HUES48 (cell line): Measurements from ENCODE around the gene SPRR2D.
"Not testable (repeated sequence)": the region's sequence is repeated elsewhere in the genome, so short reads cannot be mapped to it uniquely, and the experiment has no call there.

Experiments
- H3K27ac ChIP-seq: one replicate; pipeline ENCODE4 v1.7.0; 2013; ENCODE audit warnings: low read depth, low read length, inconsistent platforms
- H3K27me3 ChIP-seq: 2 replicates; pipeline ENCODE4 v1.6.1; 2013; ENCODE audit warnings: mild to moderate bottlenecking, low read length; ENCODE audit not compliant: control insufficient read depth, insufficient read depth
- H3K36me3 ChIP-seq: 2 replicates; pipeline ENCODE4 v1.6.1; 2013; ENCODE audit warnings: low read length; ENCODE audit not compliant: control insufficient read depth, insufficient read depth
- H3K4me1 ChIP-seq: 2 replicates; pipeline ENCODE4 v1.6.1; 2013; ENCODE audit warnings: mild to moderate bottlenecking, low read length; ENCODE audit not compliant: control insufficient read depth, insufficient read depth
- H3K4me3 ChIP-seq: 2 replicates; pipeline ENCODE4 v1.5.1; 2013; ENCODE audit warnings: mild to moderate bottlenecking, low read depth, low read length
- H3K9ac ChIP-seq: 2 replicates; pipeline ENCODE4 v1.6.1; 2013; ENCODE audit warnings: mild to moderate bottlenecking, low read depth, low read length, moderate library complexity
- H3K9me3 ChIP-seq: 2 replicates; pipeline ENCODE4 v1.6.1; 2013; ENCODE audit warnings: low read length; ENCODE audit not compliant: control insufficient read depth, insufficient read depth

The SPRR2D gene

DNA sequence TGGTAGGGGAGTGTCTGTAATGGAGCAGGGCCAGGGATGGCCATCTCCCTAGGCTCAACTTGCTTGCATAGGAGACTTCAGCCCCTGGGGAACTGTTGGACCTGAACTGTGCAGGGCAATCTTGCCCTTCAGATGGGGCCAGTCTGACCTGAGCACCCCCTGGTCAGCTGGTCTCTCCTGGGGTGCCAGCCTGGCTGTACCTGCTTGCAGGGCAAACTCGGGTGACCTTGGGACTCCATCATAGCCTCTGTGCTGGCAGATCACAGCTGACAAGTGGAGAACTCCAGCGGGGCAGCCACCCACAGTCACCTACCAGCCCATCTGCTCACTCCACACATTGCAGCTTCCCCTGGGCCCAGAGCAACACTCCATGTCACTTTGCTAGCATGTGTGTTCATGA, 8.3 kb upstream of the SPRR2D start:
- no peaks in the 10 kb centered on the region for H3K36me3 ChIP-seq
- H3K27me3 ChIP-seq, result no peaks in the 10 kb centered on the region
- no peaks in the 10 kb centered on the region for H3K4me1 ChIP-seq
- H3K27ac ChIP-seq, result no peak overlapping the region
- no peaks in the 10 kb centered on the region for H3K9me3 ChIP-seq
- no peak overlapping the region for H3K4me3 ChIP-seq
- no peak overlapping the region for H3K9ac ChIP-seq

DNA sequence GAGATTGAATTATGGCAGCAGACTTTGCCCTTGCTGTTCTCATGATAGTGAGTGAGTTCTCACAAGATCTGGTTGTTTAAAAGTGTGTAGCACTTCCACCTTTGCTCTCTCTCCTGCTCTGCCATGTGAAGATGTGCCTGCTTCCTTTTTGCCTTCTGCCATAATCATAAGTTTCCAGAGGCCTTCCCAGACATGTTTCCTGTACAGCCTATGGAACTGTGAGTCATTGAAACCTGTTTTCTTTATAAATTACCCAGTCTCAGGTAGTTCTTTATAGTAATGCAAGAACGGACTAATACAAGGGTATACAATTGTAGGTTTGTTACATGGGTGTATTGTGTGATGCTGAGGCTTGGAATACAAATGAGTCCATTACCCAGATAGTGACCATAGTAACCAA, 5.7 kb downstream of the SPRR2D start:
- Histone ChIP-seq H3K36me3 (no peaks in the 10 kb centered on the region), H3K9ac (no peak overlapping the region), H3K4me3 (no peak overlapping the region), H3K27ac (no peak overlapping the region), H3K4me1 (peaks cover 3% of the 10 kb centered on the region; the same call in 1 of the 2 replicates), H3K27me3 (no peaks in the 10 kb centered on the region), H3K9me3 (no peaks in the 10 kb centered on the region)

DNA sequence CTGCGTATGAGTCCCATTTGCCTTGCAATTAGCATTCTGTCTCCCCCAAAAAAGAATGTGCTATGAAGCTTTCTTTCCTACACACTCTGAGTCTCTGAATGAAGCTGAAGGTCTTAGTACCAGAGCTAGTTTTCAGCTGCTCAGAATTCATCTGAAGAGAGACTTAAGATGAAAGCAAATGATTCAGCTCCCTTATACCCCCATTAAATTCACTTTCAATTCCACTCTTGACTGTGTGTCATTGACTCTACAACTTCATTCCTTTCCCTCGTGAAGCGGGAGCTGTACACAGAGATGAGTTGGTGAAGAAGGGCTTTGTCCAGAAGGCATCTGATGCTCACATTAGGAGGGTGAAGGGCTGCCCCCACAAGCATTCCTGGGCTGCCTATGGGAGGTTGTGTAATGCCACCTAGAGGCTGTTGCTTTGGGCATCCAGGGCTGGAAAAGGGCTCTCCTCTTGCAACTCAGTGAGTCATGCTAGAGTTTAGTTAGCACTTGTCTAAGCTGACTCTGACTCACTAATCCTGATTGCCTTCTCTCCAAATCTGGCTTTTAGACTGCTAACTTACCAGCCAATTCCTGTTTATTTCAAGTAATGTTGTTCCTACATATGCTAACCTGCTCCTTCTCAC, 8.1 kb downstream of the SPRR2D start:
- no peak overlapping the region for H3K27ac ChIP-seq
- no peaks in the 10 kb centered on the region for H3K36me3 ChIP-seq
- H3K4me1 ChIP-seq, result peaks cover 3% of the 10 kb centered on the region; the same call in 1 of the 2 replicates
- no peak overlapping the region for H3K4me3 ChIP-seq
- H3K9ac ChIP-seq, result no peak overlapping the region
- H3K9me3 ChIP-seq, result no peaks in the 10 kb centered on the region
- H3K27me3 ChIP-seq, result no peaks in the 10 kb centered on the region

DNA sequence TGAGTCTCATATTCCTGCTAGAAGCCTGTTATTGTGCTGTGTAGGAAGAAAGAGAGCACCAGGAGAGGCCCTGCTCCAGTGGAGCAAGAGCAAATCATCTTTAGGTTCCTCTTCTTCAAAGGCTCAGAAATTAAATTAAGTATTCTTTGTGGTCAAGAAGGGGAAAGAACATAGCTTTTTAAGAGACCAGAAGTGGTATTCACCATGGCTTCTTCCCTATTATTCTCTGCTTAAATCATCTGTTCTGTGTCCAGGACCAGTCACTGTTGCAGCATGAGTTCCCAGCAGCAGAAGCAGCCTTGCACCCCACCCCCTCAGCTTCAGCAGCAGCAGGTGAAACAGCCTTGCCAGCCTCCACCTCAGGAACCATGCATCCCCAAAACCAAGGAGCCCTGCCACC, 8.8 kb downstream of the SPRR2D start:
- Histone ChIP-seq H3K27ac (no peak overlapping the region), H3K36me3 (no peaks in the 10 kb centered on the region), H3K9me3 (no peaks in the 10 kb centered on the region), H3K27me3 (no peaks in the 10 kb centered on the region), H3K9ac (no peak overlapping the region), H3K4me3 (no peak overlapping the region), H3K4me1 (peaks cover 3% of the 10 kb centered on the region; the same call in 1 of the 2 replicates)

DNA sequence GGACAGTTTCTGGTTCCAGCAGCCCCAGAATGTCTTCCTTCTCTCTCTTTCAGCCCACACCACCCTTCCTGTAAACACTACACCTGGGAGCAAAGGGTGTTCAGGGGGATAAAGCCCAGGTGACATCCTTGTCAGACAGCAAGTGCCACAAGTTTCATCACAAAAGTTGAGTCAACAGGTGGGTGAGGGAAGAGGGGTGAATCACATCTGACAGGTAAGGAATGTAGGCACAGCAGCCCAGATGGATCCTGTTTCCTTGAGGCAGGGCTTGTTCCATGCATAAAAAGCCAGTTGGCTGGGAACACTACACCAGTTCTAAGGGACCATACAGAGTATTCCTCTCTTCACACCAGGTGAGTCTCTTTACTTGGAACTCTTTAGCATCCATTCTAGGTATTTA, 10.0 kb downstream of the SPRR2D start, which contains the start of gene SPRR1B:
Gene SPRR1B (plus strand): TSS at position 309 of the 400 bp plus-strand sequence. CDS start 1,143 bp downstream, outside the sequence.
- Histone ChIP-seq H3K4me3 (no peak within 1 kb of the TSS), H3K9ac (no peak within 1 kb of the TSS), H3K4me1 (peaks cover 3% of the 10 kb centered on the region; the same call in 1 of the 2 replicates), H3K36me3 (no peaks in the 10 kb centered on the region), H3K9me3 (no peaks in the 10 kb centered on the region), H3K27me3 (no peaks in the 10 kb centered on the region), H3K27ac (no peak within 1 kb of the TSS)

DNA sequence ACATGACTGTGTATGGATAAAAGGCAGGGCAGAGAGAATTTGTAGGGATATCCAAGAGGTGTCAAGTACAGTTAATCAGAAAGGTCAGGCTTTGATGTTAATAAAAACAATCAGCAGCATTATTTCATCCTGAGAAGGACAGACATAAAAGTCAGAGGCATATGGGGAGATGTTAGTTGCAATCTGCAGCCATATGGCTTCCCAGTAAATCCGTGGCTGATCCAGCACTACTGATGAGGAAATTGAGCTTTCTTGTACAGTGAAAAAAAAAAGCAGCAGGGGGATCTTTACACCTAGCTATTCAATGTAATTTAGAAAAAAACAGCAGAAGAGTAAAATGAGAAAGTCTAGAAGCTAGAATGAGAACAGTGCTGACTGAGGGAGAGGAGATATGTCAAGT, 12.2 kb downstream of the SPRR2D start:
- no peak overlapping the region for H3K4me3 ChIP-seq
- H3K27me3 ChIP-seq, result no peaks in the 10 kb centered on the region
- H3K27ac ChIP-seq, result no peak overlapping the region
- no peaks in the 10 kb centered on the region for H3K36me3 ChIP-seq
- H3K9ac ChIP-seq, result no peak overlapping the region
- H3K4me1 ChIP-seq, result peaks cover 3% of the 10 kb centered on the region; the same call in 1 of the 2 replicates
- no peaks in the 10 kb centered on the region for H3K9me3 ChIP-seq

DNA sequence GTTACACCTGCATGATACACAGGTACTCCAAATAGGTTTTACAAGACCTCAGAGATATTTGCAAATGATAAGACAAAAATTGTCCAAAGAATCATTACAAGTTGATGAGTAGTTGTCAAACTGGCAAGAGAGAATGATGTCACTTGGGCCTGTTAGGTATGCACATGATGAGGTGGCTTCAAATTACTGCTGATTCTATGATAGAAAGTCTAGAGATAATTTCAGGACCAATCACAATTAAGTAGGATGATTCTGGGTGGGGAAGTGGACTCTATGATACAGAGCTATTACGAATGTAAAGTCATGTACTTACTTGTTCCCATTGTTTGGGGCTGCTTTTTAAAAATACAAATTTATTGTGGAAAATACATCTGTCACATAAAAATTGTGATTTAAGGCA, 15.1 kb downstream of the SPRR2D start:
- peaks cover 9% of the 10 kb centered on the region; the same call in 1 of the 2 replicates for H3K4me1 ChIP-seq
- H3K9ac ChIP-seq, result no peak overlapping the region
- no peak overlapping the region for H3K27ac ChIP-seq
- no peaks in the 10 kb centered on the region for H3K27me3 ChIP-seq
- no peaks in the 10 kb centered on the region for H3K36me3 ChIP-seq
- no peaks in the 10 kb centered on the region for H3K9me3 ChIP-seq
- no peak overlapping the region for H3K4me3 ChIP-seq

DNA sequence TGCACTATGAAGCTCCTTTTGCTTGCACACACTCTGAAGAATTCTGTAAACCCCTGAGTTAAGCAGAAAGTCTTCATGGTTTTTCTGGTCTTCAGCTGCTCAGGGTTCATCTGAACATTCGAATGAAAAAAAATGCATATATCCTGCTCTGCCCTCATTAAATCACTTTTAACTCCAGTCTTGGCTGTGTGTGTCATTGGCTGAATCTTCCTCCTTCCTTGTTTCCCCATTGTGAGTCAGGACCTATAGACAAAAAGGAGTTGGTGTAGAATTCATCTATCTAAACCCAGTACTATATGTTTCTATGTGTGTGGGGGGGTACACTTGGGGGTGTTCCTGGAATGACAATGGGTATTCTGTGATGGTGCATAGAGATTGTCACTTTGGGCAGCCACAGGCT, 16.5 kb downstream of the SPRR2D start:
- no peak overlapping the region for H3K4me3 ChIP-seq
- H3K4me1 ChIP-seq, result peaks cover 9% of the 10 kb centered on the region; the same call in 1 of the 2 replicates
- H3K27me3 ChIP-seq, result no peaks in the 10 kb centered on the region
- no peaks in the 10 kb centered on the region for H3K36me3 ChIP-seq
- H3K9me3 ChIP-seq, result no peaks in the 10 kb centered on the region
- H3K27ac ChIP-seq, result no peak overlapping the region
- no peak overlapping the region for H3K9ac ChIP-seq

DNA sequence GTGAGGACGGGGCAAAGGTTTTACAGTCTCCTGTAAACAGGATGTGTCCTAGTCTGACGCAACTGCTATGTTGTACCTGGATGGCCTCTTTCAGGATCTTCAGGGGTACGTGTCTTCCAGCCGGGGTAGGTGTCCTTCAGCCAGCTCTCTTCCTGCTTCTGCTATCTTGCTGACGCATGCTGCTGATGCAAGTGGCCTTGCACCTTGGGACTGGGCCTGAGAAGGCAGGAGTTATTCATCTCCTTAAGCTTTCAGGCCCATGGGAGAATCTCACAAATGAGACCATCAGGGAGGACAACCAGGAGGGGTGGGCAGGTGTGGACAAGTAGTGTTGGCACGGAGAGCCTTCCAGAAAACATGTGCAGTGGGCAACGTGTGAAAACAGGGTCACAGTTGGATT, 17.8 kb downstream of the SPRR2D start:
- peaks cover 9% of the 10 kb centered on the region; the same call in 1 of the 2 replicates for H3K4me1 ChIP-seq
- H3K4me3 ChIP-seq, result no peak overlapping the region
- no peaks in the 10 kb centered on the region for H3K27me3 ChIP-seq
- no peak overlapping the region for H3K27ac ChIP-seq
- no peaks in the 10 kb centered on the region for H3K36me3 ChIP-seq
- H3K9me3 ChIP-seq, result no peaks in the 10 kb centered on the region
- no peak overlapping the region for H3K9ac ChIP-seq

DNA sequence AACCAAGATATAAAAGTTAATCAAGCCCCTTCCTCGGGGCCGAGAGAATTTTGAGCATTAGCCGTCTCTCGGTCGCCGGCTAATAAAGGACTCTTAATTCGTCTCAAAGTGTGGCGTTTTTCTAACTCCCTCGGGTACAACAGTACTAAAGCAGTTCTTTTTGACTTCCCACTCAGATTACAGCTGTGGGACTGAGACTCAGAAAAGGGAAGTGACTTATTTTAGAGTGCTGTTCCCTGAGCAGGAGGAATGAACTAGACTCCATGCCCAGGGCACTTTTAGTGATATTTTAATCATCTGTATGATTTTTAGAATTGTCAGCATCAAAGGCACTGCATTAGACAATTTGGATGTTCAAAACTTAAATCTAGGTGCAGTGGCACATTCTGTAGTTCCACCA, 18.6 kb downstream of the SPRR2D start:
- H3K36me3 ChIP-seq, H3K27me3 ChIP-seq, H3K4me1 ChIP-seq, H3K27ac ChIP-seq, H3K4me3 ChIP-seq, H3K9ac ChIP-seq, H3K9me3 ChIP-seq: not testable (repeated sequence)

DNA sequence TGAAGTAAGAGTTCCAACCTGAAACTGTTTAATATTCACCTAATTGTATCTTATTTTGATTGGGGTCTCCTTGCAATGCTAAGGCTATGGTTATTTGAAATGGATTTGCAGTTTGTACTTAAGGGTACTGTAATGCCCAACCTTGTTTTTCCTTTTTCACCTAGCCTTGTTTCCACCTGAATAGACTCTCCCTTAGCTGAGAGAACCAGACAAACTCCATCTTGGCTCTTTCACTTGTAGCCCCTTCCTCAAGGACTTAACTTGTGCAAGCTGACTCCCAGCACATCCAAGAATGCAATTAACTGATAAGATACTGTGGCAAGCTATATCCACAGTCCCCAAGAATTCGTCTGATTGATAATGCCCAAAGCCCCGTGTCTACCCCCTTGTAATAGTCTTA, 19.1 kb downstream of the SPRR2D start:
- not testable (repeated sequence) for H3K36me3 ChIP-seq, H3K27me3 ChIP-seq, H3K4me1 ChIP-seq, H3K9me3 ChIP-seq, H3K27ac ChIP-seq, H3K4me3 ChIP-seq, H3K9ac ChIP-seq
